Hematopoietic multipotent progenitor cell treated with erythropoietin and hydrocortisone succinate and interleukin-3 and kit ligand, for 8 days (in vitro differentiated cells): Measurements from ENCODE around the gene PPP1R17.

Experiments
- DNase-seq: peaks from one replicate; pipeline ENCODE4 v3.0.0-alpha.2; 2015

PPP1R17 gene

GRCh38 chr7:31687024-31687748, at the start of gene PPP1R17:
TSS of gene PPP1R17 (plus strand) at chr7:31687215. CDS start at chr7:31692442, 5,227 bp downstream.
- DNase-seq: no peak

- no peak for DNase-seq
These were observed 46.6 kb upstream of the PPP1R17 start for GRCh38 chr7:31640381-31640780.

- no peak for DNase-seq
These were observed 44.3 kb upstream of the PPP1R17 start for GRCh38 chr7:31642681-31643115.

GRCh38 chr7:31646942-31647341, 40.1 kb upstream of the PPP1R17 start:
- DNase-seq: no peak

- DNase-seq: no peak
These were observed 39.5 kb upstream of the PPP1R17 start for GRCh38 chr7:31647511-31647910.

GRCh38 chr7:31648288-31648687, 38.7 kb upstream of the PPP1R17 start:
- peak; percentile 8 for DNase-seq

GRCh38 chr7:31648880-31649279, 38.1 kb upstream of the PPP1R17 start:
- DNase-seq: no peak

- DNase-seq: no peak
These were observed 35.6 kb upstream of the PPP1R17 start for GRCh38 chr7:31651234-31652062.

GRCh38 chr7:31652063-31652326, 35.0 kb upstream of the PPP1R17 start:
- DNase-seq: no peak

GRCh38 chr7:31663072-31663471, 23.9 kb upstream of the PPP1R17 start:
- no peak for DNase-seq

- DNase-seq: no peak
These were observed 22.1 kb upstream of the PPP1R17 start for GRCh38 chr7:31664890-31665289.

GRCh38 chr7:31665546-31665945, 21.5 kb upstream of the PPP1R17 start:
- DNase-seq: no peak

- DNase-seq: no peak
These were observed 17.6 kb upstream of the PPP1R17 start for GRCh38 chr7:31669461-31669860.

GRCh38 chr7:31679574-31680305, 7.3 kb upstream of the PPP1R17 start:
- no peak for DNase-seq

- DNase-seq: no peak
These were observed 3.4 kb upstream of the PPP1R17 start for GRCh38 chr7:31683445-31684225.

GRCh38 chr7:31688372-31688771, 1.4 kb downstream of the PPP1R17 start:
- no peak for DNase-seq

- DNase-seq: no peak
These were observed 2.0 kb downstream of the PPP1R17 start for GRCh38 chr7:31688996-31689395.

GRCh38 chr7:31690935-31691334, 3.9 kb downstream of the PPP1R17 start:
- DNase-seq: no peak

GRCh38 chr7:31692451-31692850, 5.4 kb downstream of the PPP1R17 start:
- DNase-seq: no peak

- DNase-seq: no peak
These were observed 5.9 kb downstream of the PPP1R17 start for GRCh38 chr7:31692871-31693270.

- DNase-seq: no peak
These were observed 9.0 kb downstream of the PPP1R17 start for GRCh38 chr7:31695859-31696614.

GRCh38 chr7:31699050-31699449, 12.0 kb downstream of the PPP1R17 start:
- no peak for DNase-seq
